Heart right ventricle (tissue), 16 donors: Measurements from ENCODE around the gene RHOV. TPM values are rescaled to one million over a fixed set of nuclear protein-coding genes. Genes with fewer than 3 reads are reported as not detected.
A peak's percentile ranks its signal among the peaks of the same experiment; 100 is the strongest.

Source experiments
- ATAC-seq, 8 donors: fragments of 200-7000 bp; cut with Tn5 transposase; one replicate each; pipeline ENCODE4 v1.9.1; 2020; ENCODE audit warnings: mild to moderate bottlenecking in 8 of 8, moderate library complexity in 8 of 8, moderate number of reproducible peaks in 1 of 8
- DNase-seq, 2 donors: peaks; one replicate each; pipeline ENCODE4 v3.0.0-alpha.2; 2020
- H3K27ac ChIP-seq, 10 donors: fragments of 200-600 bp; sonication (generic) in 2 of 10; one replicate each; pipeline versions ENCODE4 v1.5.0 to v1.8.0; 2020 to 2022; ENCODE audit warnings: mild to moderate bottlenecking in 3 of 10
- H3K27me3 ChIP-seq, 7 donors: fragments of 200-600 bp; one replicate each; pipeline ENCODE4 v1.8.0; 2021 to 2022; ENCODE audit warnings: mild to moderate bottlenecking in 2 of 7
- H3K36me3 ChIP-seq, 9 donors: fragments of 200-600 bp; sonication (generic) in 1 of 9; one replicate each; pipeline versions ENCODE4 v1.5.0 to v1.8.0; 2020 to 2022; ENCODE audit warnings: mild to moderate bottlenecking in 2 of 9
- H3K4me1 ChIP-seq, 9 donors: fragments of 200-600 bp; sonication (generic) in 1 of 9; one replicate each; pipeline versions ENCODE4 v1.5.0 to v1.8.0; 2020 to 2022; ENCODE audit warnings: mild to moderate bottlenecking in 4 of 9
- H3K4me3 ChIP-seq, 10 donors: fragments of 200-600 bp; sonication (generic) in 2 of 10; one replicate each; pipeline versions ENCODE4 v1.5.0 to v1.8.0; 2020 to 2022; ENCODE audit warnings: mild to moderate bottlenecking in 7 of 10, moderate library complexity in 2 of 10
- H3K9me3 ChIP-seq, 11 donors: fragments of 200-600 bp in 10 of 11; sonication (generic) in 2 of 11; one replicate each; pipeline versions ENCODE4 v1.5.0 to v1.8.0; 2013 to 2022; ENCODE audit warnings: mild to moderate bottlenecking in 2 of 11, control low read depth in 1 of 11, moderate library complexity in 1 of 11
- CTCF ChIP-seq, 9 donors: fragments of 200-600 bp; sonication (generic) in 2 of 9; IDR thresholded peaks; one replicate each; pipeline versions ENCODE4 v1.5.0 to v1.8.0; 2021 to 2022; ENCODE audit warnings: antibody characterized with exemption in 9 of 9, mild to moderate bottlenecking in 5 of 9, moderate library complexity in 1 of 9
- WGBS, 2 donors: extraction: QIAGEN DNeasy Blood & Tissue Kit; methylation state at CpG; one replicate each; pipeline ENCODE4 v1.1.7; 2013; ENCODE audit warnings: inconsistent platforms in 1 of 2; 5-methylcytosine and 5-hydroxymethylcytosine counted together
- intact Hi-C, 10 donors: fragments of 100-400 bp; cut with DNase I; formaldehyde crosslinking; loops; one replicate each; pipeline versions ENCODE4 v1.11.1 to v1.14.2; 2022
- polyA plus RNA-seq, 2 donors: library from polyadenylated mRNA; stranded (reverse); fragments of 200-250 nt; gene quantifications; one replicate each; pipeline ENCODE4 v1.2.3, GENCODE V29; 2013
- total RNA-seq, 10 donors: library from RNA; stranded (reverse); fragmentation: NEBNext Ultra II Directional in 3 of 10; extraction: Animal tissue kit (Norgen Biotek cat#: 25700) in 3 of 10; gene quantifications; one replicate each; pipeline versions ENCODE4 v1.2.1 to v1.2.4, GENCODE V29; 2021 to 2023
- donor health status: Arrhythmogenic right ventricular cardiomyopathy.
- donor health status: ischemic (EF 13 %, LVEDD 7.1; RV severe dilation, severe dysfunction).
- donor health status: healthy with polysubstance abuse.
- donor health status: DM: no; HTN: yes; CAD: no.
- donor health status: DM: no; HTN: no; CAD: no.
- donor health status: ischemic (EF 25% LVEDD 6.9; RV normal size, moderate dysfunction).
- donor health status: ischemic (EF 25% LVEDD 5.7; RV mildly dilated, moderate dysfunction).
- donor health status: healthy.
- donor health status: DM: yes; HTN: yes; CAD: no.
- donor health status: Ischemic cardiomyopathy.
- donor health status: ischemic (EF 35%, LVEDD 5.7; RV mildly dilated, moderate dysfunction).
- donor health status: nonischemic (EF 11% LVEDD 7.7; RV severe dilation, severe dysfunction).
- donor health status: DM: yes; HTN: yes; CAD: no.
- donor health status: PGD.
- donor health status: ischemic (EF 29% LVEDD 5.4; RV normal size, mild dysfunction).
- donor health status: nonischemic (EF 23%, LVEDD 6.1; RV moderate dilation, normal function).

Gene RHOV
- total and polyA plus RNA-seq, 12 donors: 0.03 TPM; not detected in 11

- peak; percentile 28 to 75 (median 58) for ATAC-seq
- H3K27me3 ChIP-seq: no peaks in the 10 kb centered on the region
- no peak for TF ChIP-seq CTCF (IDR thresholded peaks at IDR 0.05)
- H3K4me3 ChIP-seq: peak overlapping the region in 9 of 10 donors; percentile 31 to 67 (median 60)
- peak; percentile 68 to 82 for DNase-seq
- H3K9me3 ChIP-seq: no peaks in the 10 kb centered on the region
- intact Hi-C loops: loop anchor here in 6 of 10 donors (1.0 to 10.0 kb wide), 10 partner anchors 22 to 278 kb away; partner anchors contain the start of genes INO80 (in 3 of the 6) and DLL4 (in 1 of the 6)
- peak overlapping the region; percentile 86 to 100 (median 98) for H3K27ac ChIP-seq
- H3K36me3 ChIP-seq: peaks cover 0 to 25% (median 17%) of the 10 kb centered on the region in 9 donors
- WGBS, 2 donors: 18 to 19% methylated on average over 22 of the region's 22 CpGs
- H3K4me1 ChIP-seq: peaks cover 19 to 84% (median 66%) of the 10 kb centered on the region in 9 donors
Observed at GRCh38 chr15:40906991-40907802, 33.2 kb upstream of the RHOV start.

GRCh38 chr15:40906091-40906990, 32.3 kb upstream of the RHOV start:
- TF ChIP-seq CTCF (IDR thresholded peaks at IDR 0.05): peak; percentile 81 to 93 (median 90)
- no peaks in the 10 kb centered on the region for H3K27me3 ChIP-seq
- peaks cover 0 to 32% (median 17%) of the 10 kb centered on the region in 9 donors for H3K36me3 ChIP-seq
- H3K4me1 ChIP-seq: peaks cover 19 to 91% (median 66%) of the 10 kb centered on the region in 9 donors
- peak; percentile 79 to 92 (median 87) for ATAC-seq
- intact Hi-C loops: loop anchor here in 6 of 10 donors (1.0 to 10.0 kb wide), 9 partner anchors 22 to 278 kb away; partner anchors contain the start of genes INO80 (in 3 of the 6) and DLL4 (in 1 of the 6)
- H3K9me3 ChIP-seq: no peaks in the 10 kb centered on the region
- WGBS, 2 donors: 1 to 2% methylated on average over 31 to 36 of the region's 36 CpGs
- H3K27ac ChIP-seq: peak overlapping the region; percentile 86 to 100 (median 98)
- H3K4me3 ChIP-seq: peak overlapping the region; percentile 7 to 67 (median 57)
- peak; percentile 90 to 95 for DNase-seq

- 69 to 83% methylated on average over 7 of the region's 7 CpGs for WGBS, 2 donors
- TF ChIP-seq CTCF (IDR thresholded peaks at IDR 0.05): no peak
- Histone ChIP-seq H3K36me3 (peaks cover 0 to 49% (median 28%) of the 10 kb centered on the region in 9 donors), H3K27ac (peak overlapping the region in 7 of 10 donors; percentile 15 to 100 (median 99)), H3K4me3 (no peak overlapping the region), H3K9me3 (no peaks in the 10 kb centered on the region), H3K27me3 (no peaks in the 10 kb centered on the region), H3K4me1 (peaks cover 16 to 83% (median 61%) of the 10 kb centered on the region in 9 donors)
- DNase-seq (no peak), ATAC-seq (no peak)
- intact Hi-C loops: loop anchor here (1.0 to 10.0 kb wide), 12 partner anchors 38 to 428 kb away; partner anchors contain the start of genes INO80 (in 3 of the 10), NUSAP1 (in 1 of the 10) and OIP5 (in 1 of the 10)
Observed at GRCh38 chr15:40904552-40905201, 30.6 kb upstream of the RHOV start.
